GM23248 (cell line): Measurements from ENCODE around the gene BLACAT1.

ENCODE experiments used
- EZH2 ChIP-seq: fragments of 200-600 bp; sonication (generic); IDR thresholded peaks from 2 replicates; pipeline ENCODE4 v1.6.1; 2018; ENCODE audit warnings: antibody characterized with exemption, mild to moderate bottlenecking; ENCODE audit not compliant: insufficient read depth, poor library complexity, severe bottlenecking
- EZH2phosphoT487 ChIP-seq: fragments of 200-600 bp; sonication (generic); IDR thresholded peaks from 2 replicates; pipeline ENCODE4 v1.6.1; 2018; ENCODE audit warnings: antibody characterized with exemption, moderate library complexity, mild to moderate bottlenecking, low read depth; ENCODE audit not compliant: insufficient read depth

GRCh38 chr1:205473475-205473874, 17.6 kb upstream of the BLACAT1 start:
- TF ChIP-seq EZH2 = no peak
- TF ChIP-seq EZH2phosphoT487 = no peak
